NB4 (cell line): ENCODE measurements around the gene NCOA7.

Source experiments
- POLR2A ChIP-seq: IDR thresholded peaks from 2 replicates; pipeline ENCODE4 v1.6.1; 2011; ENCODE audit warnings: mild to moderate bottlenecking; ENCODE audit not compliant: insufficient read length; ENCODE audit errors: extremely low read depth
- TF ChIP-seq, protein P1 (sequence below): IDR thresholded peaks from one replicate; pipeline ENCODE4 v1.5.1; 2012; ENCODE audit warnings: low read depth, low read length
- TF ChIP-seq, protein P2 (sequence below): IDR thresholded peaks from 2 replicates; pipeline ENCODE4 v1.6.1; 2011; ENCODE audit warnings: low read depth, low read length

DNA sequence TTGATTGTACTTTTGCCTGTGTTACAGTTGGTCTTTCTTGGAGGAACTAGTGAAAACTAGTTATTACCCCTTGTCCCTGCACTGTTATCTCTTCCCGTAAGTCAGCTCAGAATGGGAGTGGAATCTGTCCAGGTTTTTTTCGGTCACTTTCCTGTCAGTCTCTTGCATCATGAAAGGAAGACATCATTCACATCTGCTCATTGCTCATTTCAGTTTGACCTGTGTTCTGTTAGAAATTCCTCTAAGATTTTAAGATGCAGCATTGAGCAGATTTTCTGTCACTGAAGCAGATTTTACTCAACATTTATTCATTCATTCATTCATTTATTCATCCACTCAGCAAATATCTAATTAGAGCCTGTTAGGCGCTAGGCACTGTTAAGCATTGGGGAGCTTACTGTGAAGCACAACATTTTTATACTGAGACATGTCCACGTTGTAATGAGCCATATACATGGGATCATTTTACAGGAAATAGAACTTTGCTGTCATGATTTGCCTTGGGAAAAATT lies 132.7 kb downstream of the NCOA7 start:
- TF ChIP-seq, protein P1, sequence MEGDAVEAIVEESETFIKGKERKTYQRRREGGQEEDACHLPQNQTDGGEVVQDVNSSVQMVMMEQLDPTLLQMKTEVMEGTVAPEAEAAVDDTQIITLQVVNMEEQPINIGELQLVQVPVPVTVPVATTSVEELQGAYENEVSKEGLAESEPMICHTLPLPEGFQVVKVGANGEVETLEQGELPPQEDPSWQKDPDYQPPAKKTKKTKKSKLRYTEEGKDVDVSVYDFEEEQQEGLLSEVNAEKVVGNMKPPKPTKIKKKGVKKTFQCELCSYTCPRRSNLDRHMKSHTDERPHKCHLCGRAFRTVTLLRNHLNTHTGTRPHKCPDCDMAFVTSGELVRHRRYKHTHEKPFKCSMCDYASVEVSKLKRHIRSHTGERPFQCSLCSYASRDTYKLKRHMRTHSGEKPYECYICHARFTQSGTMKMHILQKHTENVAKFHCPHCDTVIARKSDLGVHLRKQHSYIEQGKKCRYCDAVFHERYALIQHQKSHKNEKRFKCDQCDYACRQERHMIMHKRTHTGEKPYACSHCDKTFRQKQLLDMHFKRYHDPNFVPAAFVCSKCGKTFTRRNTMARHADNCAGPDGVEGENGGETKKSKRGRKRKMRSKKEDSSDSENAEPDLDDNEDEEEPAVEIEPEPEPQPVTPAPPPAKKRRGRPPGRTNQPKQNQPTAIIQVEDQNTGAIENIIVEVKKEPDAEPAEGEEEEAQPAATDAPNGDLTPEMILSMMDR, result no peak
- TF ChIP-seq POLR2A, result no peak
- TF ChIP-seq, protein P2, sequence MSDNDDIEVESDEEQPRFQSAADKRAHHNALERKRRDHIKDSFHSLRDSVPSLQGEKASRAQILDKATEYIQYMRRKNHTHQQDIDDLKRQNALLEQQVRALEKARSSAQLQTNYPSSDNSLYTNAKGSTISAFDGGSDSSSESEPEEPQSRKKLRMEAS, result no peak
